GM18526 (cell line): ENCODE measurements around the gene FAM53A.

Experiments used
- POLR2A ChIP-seq: IDR thresholded peaks from 3 replicates; pipeline ENCODE4 v1.6.1; 2011; ENCODE audit not compliant: insufficient read length; ENCODE audit errors: extremely low read depth

The FAM53A gene

DNA sequence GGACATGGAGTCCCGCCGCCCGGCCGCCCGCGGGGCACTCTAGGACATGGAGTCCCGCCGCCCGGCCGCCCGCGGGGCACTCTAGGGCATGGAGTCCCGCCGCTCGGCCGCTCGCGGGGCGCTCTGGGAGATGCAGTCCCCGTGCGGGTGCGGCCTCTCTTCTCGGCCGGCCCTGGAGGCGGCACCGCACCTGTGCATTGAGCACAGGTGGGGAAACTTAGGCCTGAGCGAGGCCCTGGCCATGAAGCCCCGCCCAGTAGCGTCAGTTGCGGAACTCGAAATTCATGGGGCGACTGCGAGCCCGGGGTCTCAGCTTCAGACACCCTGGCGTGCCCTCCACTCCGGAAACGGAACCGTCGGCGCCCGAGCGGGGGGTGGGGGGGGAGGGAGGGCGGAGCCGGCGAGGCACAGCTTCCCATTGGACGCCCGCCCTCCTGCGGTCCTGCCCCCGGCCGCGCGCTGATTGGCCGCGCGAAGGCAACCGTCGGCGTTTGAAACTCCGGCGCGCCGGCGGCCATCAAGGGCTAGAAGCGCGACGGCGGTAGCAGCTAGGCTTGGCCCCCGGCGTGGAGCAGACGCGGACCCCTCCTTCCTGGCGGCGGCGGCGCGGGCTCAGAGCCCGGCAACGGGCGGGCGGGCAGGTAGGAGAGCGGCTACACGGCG lies 37.0 kb upstream of the FAM53A start, which contains the start of the genes TACC3 and TMEM129:
Gene TACC3 (plus strand): TSS at position 519 of the 663 bp plus-strand sequence. CDS start 1,901 bp downstream, outside the sequence.
Gene TMEM129 (minus strand): TSS at position 321 of the 663 bp plus-strand sequence. CDS start 486 bp downstream, outside the sequence.
- peak; percentile 56 for TF ChIP-seq POLR2A

DNA sequence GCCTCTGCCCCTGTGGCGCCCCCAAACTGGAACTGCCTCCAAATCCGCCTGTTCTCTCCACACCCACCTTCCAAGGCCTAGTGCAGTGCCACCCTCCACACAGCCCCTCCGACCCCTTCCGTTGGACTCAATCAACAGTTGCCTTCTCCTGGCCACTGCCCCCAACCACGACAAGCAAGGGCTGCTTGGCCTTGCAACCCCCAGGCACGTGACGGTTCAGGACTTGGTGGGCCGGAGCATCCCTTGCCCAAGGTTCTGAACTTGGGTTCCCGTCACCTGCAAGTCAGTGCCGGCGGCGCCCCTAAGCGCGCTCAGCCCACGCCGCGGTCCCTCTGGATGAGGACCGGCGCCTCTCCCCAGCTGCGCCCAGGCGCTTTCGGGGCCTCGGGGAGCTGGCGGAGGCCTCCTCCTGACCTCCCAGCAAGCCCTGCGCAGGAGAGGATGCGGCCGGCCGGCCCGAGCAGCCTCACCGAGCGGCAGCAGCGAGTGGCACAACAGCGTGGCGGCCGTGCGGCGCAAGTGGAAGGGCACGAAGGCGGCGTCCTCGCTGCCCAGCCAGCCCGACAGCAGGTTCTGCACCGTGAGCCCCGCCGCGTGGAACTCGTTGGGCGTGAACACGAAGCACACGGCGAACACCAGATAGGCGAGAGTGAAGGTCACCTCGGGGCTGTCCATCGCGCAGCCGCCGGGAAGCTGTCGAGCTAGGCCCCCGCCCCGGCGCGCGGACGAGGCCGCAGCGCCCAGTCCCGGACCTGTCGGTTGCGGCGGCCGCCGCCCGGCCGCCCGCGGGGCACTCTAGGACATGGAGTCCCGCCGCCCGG lies 36.3 kb upstream of the FAM53A start:
- peak; percentile 37 for TF ChIP-seq POLR2A

DNA sequence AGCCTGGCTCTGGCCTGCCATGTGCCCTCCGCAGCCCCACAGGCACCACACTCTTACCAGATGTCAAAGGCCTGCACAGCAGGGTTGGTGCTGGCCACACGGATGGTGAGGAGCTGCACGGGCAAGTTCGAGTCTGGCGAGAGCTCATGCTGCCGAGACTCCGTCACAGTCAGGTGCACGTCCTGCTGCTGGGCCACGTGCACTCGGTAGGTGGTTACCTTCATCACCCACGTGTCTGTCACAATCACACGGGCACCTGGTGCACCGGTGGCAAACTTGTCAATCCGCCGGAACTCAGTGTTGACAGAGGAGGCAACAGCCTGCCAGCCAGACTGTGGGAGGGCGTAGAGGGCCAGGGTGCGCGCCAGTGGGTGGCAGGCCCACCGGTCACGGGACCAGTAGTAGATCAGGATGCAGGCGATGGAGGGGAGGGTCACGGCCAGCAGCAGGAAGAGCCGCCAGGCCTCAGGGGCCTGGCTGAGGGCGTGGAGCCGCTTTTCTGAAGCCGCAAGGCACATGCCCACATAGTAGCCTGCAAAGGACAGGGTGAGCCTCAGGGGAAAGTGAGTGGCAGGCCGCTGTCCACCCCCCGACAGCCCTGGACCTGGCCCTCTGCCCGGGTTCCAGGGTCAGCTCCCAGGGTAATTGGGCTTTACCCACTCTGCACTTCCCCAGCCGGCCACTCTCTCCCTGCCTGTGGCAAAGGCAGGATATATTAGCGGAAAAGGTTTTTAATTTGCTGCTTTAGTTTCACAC lies 34.2 kb upstream of the FAM53A start:
- TF ChIP-seq POLR2A = no peak

DNA sequence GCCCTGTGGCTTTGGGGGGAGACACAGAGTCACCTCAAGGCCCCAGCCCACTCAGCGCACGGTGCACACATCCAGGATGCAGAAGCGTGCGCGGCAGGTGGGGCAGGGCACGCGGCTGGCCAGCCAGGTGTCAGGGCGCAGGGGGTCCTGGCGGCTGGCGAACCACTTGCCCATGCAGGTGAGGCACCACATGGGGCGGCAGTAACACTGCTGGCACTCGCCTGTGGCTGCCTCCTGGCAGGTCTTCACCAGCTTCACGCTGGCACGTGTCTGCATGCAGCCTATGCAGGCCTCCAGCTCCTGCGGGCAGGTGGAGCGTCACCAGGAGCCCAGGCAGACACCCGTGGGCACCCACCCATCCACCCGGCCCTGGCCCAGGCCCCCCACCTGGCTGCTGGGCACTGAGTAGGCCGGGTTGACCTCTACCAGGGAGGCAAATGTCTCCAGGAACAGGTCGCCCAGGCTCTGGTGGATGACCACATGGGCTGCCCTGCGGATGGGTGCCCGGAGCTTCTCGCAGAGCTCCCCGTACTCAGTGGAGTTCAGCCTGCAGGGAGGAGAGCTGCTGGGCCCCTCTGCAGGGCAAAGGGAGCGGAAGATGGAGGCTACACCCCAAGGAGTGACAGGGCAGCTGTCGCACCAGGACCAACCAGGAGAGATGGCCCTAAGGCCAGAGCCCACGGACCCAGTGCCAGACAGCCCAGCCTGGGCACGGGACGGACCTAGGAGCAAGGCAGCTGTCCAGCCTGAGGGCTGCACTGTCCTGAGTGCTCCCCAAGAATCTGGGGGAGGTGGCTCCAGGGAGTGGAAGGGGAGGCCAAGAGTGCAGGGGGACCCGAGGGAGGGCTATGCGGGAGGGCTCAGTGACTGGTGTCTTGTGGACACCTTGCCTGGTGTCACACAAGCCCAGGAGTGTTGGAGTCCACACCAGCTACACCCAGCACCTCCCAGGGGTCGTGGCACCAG lies 33.3 kb upstream of the FAM53A start:
- TF ChIP-seq POLR2A = no peak

DNA sequence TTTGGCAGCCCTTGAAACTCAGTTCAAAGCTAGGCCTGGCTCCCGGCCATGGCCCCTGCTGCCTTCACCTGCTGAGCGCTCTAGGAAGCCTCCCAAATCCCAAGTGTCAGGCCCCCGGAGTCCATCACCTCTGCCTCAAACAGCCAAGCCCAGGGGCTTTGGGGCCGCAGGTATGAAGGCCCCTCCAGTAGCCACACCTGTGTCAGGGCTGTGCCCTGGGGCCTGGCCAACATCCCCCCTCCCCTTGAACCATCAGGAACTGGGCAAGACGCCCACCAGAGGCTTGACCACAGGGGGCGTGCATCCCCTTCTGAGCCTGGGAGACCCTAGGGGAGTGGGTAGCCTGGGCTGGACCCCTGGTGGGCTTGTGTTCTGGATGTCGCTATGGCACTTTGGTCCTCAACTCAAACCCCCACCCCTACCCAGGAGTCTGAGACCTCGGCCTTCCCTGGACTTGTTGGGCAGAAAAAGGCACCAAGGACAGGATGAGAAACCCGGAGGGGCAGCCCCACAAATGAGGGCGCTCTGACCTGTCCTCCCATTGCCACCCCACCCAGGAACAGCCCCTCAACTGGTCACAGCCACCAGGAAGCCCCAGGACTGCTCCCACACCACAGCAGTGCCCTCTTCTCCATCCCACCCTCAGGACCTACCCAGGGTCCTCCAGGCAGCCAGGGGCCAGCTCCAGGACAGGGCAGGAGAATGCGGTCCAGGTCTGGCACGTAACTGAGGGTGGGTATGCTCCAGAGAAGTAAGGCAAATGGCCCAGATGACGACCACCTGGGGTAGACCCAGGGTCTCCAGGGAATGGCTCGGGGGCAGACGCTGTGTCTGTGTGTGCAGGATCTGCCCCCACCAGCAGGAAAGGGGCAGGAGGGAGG lies 32.2 kb upstream of the FAM53A start:
- TF ChIP-seq POLR2A = no peak

DNA sequence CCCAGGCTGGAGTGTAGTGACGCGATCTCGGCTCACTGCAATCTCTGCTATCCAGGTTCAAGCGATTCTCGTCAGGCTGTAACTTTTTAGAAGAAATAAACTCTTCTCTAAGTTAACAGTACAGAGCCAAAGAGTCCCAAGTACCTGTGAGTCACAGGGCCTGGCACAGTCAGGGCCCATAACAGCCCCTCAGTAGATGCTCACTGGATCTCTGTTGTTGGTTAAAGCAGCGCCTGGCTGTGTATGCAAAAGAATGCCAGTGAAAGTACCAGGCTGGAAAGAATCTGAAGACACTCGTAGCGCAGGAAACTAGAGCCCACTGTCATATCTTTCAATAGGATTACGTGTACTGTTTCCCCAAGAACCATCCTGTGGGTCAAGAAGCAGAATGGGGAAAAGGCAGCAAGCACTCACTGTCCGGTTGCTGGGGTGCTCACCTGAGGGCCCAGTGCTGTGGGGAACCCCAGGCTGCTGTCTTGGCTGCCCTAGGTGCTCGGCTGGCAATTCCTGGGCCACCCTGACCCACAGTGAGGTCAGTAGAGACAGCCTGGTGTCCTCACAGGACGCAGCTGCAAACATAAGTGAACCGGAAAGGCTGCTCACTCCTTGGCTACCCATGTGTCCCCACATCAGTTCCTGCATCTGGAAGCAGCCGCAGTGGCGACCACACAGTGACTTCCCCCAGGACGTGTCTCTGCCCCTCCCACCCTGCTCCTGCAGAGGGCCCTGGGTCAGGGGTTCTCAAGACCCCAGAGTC lies 31.1 kb upstream of the FAM53A start:
- TF ChIP-seq POLR2A = no peak

DNA sequence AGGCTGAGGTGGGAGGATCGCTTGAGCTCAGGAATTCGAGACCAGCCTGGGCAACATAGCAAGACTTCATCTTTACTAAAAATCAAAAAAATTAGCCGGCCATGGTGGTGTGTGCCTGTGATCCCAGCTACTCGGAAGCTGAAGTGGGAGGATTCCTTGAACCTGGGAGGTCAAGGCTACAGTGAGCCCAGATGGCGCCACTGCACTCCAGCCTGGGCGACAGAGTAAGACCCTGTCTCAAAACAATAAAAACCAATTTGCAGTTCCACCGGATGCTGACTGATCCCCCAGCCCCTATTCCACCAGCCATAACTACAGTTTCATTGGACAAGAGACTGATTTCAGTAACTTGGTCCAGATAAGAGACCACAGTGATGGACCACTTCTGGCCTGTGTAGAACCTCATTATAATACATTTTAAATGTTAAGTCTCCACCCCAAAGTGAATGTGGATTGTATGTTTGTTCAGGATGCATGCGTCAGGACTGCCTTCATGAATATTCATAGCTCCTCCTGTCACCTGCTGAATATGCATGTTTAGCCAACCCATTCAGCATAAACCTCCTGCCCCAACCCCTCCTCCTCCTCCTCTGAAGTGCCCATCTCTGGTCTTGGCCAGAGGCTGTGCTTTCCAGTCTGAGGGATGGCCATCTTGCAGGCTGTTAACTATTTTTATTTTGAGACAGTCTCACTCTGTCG lies 30.3 kb upstream of the FAM53A start:
- no peak for TF ChIP-seq POLR2A

DNA sequence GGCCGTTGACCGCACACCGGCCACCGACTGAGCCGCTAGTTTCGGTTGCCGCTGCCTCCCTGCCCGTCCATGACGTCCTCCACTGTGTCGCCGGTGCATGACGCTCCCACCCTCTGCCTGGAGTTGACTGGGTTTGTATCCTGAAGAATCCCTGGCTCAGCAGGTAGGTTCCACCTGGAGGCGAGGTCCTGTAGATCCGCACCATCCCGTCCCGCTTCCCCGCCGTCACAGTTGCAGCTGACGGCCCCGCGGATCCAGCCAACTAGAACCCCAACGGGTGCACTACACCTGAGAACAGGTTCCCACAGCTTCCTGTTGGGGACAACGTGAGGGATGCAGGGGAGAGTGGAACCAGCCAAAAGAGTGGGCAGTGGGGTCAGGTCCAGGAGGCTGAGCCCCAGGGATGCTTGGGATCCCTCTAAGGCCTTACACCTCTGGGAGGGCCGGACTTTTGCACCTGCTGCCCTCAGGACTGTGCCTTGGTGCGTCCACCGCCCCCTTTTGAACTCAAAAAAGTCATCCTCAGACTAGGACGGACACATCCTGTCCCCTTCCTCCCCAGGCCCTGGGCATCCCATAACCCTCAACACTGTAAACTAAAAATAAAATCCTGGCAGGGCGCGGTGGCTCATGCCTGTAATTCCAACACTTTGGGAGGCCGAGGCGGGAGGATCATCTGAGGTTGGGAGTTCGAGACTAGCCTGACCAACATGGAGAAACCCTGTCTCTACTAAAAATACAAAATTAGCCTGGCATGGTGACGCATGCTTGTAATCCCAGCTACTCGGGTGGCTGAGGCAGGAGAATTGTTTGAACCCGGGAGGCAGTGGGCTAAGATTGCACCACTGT lies 29.1 kb upstream of the FAM53A start:
- no peak for TF ChIP-seq POLR2A

DNA sequence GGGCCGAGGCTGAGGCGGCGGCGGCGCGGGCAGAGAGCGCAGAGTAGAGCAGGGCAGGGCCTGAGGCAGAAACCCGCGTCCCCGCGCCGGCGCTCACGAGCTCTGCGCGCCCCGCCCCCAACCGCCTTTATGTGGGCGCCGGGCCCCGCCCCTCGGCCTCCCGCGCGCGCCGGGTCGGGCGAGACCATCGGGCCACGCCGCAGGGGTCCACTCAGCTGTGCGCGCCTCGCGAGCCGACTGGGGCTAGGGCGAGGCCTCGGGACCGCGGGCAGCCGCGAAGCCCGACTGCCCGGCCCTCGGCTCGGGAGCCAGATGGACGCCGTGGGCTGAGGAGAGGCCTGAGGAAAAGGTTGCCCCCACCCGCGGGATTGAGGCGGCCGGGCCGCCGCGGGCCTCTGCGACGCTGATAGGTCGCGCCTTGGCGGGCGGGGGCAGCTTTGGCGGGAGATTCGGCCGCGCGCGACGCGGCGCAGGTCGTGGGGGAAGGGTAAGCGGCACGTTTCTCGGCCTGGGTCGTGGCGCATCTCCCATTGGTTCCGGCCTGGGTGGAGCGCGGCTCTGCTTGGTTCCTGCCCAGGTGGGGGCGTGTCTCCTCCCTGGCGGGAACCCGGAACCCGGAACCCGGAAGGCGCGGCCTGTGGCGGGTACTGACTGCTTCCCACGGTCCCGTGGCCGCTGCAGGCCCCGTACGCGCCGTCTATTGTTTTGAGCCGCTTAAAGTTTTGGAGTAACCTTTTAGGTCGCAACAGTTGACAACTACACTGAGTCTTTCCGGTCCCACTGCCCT lies 28.3 kb upstream of the FAM53A start, which contains the start of gene SLBP:
Gene SLBP (minus strand): TSS at position 104 of the 787 bp plus-strand sequence. CDS start 131 bp downstream, outside the sequence.
- TF ChIP-seq POLR2A = peak; percentile 97

DNA sequence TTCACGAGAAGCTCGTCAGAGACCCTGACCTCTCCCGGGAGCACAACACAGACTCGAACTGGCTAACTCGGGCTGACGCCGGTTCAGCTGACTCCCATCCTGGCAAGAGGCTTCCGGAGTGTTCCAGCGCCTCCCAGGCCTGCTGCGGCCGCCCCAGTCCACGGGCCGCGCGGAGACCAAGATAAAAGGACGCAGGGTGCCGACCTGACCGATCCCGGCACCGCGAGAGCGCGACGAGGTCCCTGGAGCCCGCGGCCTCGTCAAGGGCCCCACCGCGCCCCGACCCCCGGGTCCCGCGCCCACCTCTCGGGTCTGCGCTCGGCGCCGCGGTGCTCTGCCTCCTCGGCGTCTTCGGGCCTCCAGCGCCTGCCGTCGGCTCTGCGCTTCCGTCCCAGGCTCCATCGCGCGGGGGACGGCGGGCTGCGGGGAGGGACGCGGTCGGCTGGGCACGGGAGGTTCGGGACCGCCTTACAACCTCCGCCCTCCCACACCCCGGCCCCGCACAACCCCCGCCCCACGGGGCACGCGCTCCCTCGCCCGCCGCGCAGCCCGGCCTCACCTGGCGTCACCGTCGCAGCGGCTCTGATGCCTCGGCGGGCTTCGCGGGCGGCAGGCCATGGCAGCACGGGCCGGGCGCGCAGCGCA lies 27.6 kb upstream of the FAM53A start:
- TF ChIP-seq POLR2A = no peak
